RPMI8226 (cell line): ENCODE measurements around the gene MAP4K4.

ENCODE experiments used
- DNase-seq: peaks from one replicate; pipeline ENCODE4 v3.0.0-alpha.2; 2015

The MAP4K4 gene

DNA sequence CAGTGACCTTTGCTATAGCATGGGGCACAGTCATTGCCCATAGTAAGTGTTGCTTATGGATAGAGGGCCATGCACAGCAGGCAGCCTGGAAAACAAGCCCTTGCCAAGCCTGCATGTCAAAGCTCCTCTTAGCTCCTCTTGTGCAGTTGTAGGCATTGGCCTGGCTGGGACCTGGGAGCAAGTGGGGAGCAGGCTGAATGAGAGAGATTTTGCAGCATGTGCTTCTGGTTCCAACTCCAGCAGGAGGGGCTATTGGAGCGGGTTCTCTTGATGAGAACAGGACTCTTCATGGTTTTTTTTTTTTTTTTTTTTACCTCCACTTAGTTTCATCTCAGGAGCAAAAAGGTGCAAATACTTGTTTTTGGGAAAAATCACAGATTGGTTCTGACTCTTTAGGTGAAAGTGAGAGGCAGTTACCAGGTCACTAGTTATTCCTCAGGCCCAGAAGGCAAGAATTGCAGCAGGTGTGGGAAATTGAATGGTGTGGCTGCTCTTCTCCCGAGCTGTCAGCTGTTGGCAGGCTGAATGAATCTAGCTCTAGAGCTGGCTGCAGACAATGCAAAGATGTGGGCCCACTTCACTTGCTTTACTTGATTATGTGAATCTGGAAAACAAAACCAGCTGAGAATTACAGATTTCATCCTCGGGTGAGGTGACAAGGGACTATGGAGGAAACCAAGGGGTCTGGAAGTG is 95.9 kb downstream of the MAP4K4 start:
- DNase-seq = no peak

DNA sequence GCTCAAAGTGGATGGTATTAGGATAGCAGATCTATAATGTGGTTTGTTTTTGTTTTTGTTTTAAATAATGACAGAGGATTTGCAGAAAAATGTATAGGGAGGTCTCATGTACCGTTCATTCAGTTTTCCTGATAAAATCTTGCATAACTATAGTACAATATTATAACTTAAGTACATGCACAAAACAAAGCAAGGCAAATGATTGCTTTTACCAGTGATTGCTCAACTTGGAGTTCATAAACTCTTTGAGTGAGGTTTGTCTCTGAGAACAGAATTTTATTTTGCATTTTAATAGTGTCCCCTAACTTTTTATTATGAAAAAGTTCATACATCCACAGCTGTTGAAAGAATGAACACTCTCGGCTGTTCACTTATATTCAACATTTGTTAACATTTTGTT is 96.6 kb downstream of the MAP4K4 start:
- no peak for DNase-seq

DNA sequence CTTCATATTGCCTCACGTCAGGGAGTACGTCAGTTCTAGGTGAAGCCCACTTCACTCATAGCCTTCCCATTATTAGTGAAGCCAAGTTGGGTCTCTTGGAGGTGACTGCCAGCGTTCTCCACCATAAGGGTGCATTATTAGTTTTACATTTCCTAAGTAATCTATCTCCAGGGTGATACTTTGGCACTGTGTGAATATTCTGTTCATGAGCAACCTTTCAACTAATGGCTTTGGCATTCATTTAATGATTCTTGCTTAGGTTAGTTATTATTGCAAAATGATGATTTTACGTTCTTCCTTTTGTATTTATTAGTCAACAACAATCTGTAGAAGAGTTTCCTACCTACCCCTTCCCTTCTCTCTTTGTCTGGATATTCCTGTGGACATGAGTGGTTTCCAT is 97.5 kb downstream of the MAP4K4 start:
- no peak for DNase-seq

DNA sequence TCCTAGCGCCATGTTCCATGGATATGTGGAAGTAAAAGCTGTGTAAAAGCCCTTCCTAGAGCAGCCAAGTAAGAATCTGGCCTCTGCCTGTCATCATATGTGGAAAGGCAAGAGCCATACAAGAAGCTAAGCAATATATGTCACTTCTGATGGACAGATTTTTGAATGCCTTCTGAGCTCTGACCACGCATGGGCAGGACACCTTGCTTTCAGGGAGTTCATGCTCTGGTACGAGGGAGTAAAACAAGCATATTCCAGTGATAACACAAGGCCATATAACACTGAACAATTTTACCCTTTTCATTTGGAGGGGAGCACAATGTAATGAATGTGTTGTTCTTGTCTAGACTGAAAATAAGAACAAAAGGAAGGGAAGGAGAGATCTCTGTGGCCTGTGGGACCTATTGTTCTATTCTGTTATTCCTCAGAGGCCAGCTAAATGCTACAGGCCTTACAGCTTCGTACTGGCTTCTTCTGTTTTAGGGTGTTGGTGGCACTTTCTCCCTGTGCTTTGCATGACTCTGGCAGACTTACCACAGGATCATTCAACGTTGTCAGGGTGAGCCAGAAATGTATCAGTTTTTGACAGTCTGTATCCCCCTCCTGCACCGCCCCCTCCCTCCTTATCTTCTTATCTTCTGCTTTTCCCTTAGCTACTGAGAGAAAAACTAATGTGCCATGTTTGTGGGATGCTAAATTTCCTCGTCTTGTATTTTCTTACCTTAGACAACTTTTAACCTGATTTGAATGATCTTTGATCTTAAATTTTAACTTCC is 99.5 kb downstream of the MAP4K4 start:
- no peak for DNase-seq

DNA sequence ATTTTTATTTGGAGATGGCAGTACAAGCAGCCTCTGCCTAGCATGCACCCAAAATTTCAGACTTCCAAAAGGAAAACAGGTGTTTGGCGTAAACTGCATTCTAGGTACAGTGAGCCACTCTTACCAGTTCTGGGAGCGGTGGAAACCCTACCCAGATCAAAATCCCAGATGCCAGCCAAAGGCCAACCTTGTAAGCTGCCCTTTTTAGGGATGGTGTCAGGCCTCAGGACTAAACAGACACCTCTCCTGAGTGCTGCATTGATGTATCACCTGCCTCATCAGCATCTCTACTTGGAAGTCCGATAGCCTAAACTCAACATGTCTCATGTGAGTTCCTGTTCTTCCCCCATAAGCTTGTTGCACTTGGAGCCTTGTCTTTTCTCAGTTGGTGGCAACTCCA is 104.0 kb downstream of the MAP4K4 start:
- DNase-seq = no peak

DNA sequence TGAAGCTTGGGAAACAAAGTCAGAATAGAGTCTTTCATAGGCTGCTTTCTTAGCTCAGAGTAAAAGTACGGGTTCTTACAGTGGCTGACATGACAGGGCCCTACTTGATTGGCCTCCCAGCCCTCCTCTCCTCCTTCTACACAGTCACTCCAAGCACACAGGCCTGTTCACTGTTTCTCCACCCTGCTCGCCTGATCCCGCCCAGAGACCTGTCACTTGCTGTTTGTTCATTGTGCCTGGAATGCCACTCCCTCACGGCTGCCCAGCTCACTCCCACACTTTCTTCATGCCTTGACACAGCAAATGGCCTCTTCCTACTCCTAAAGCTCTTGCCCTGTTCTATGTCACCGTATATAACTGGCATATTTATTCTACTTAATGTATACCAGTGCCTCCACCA is 104.8 kb downstream of the MAP4K4 start:
- no peak for DNase-seq

DNA sequence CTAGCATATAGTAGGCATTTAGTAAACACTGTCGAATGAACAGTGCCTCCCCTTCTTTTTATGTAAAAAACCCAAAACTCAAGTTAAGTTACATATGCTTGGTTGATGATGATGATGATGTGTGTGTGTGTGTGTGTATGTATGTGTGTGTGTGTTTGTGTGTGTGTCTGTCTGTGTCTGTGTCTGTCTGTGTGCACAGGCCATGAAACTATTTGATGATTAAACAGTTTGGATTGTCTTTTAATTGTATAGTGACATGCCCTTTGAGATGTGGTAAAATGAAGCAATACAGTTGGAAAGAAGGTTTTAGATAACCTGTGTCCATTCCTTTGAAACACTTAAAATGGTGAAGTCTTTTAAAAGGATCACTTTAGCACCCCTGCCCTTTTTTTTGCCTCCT is 105.6 kb downstream of the MAP4K4 start:
- no peak for DNase-seq

DNA sequence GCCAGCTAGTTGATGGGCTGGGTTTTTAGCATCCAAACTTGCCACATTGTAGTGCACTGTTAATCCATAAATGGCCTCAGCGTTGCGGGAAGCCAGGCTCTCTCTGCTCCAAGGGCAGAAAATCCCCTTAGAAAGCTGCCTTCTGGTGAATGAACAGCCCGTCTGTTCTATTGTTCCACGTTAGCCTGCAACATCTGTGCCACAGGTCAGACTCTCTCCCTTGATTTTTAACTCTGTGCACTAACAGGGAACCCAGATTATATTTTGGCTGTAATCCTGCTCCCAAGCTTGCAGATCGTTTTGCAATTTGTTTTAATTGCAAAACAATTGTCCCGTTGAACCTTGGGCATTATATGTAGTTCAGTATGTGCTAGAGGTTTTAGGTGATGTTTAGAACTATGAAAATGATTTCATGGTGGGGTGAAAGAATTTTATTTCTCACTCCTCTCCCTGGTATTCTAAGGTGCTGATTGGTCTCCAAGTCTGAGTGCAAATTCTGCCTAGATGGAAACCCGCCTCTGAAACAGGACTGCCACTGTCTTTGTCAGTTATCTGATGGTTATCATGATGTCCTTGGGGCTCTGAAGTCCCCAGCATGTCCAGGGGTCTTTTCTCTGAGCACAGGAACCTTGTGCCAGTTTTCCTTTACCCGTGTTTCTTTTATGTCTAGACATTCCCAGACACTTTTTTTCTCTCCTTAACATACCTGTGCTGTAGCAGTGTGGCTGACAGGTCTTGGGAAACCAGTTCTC is 106.6 kb downstream of the MAP4K4 start:
- no peak for DNase-seq

DNA sequence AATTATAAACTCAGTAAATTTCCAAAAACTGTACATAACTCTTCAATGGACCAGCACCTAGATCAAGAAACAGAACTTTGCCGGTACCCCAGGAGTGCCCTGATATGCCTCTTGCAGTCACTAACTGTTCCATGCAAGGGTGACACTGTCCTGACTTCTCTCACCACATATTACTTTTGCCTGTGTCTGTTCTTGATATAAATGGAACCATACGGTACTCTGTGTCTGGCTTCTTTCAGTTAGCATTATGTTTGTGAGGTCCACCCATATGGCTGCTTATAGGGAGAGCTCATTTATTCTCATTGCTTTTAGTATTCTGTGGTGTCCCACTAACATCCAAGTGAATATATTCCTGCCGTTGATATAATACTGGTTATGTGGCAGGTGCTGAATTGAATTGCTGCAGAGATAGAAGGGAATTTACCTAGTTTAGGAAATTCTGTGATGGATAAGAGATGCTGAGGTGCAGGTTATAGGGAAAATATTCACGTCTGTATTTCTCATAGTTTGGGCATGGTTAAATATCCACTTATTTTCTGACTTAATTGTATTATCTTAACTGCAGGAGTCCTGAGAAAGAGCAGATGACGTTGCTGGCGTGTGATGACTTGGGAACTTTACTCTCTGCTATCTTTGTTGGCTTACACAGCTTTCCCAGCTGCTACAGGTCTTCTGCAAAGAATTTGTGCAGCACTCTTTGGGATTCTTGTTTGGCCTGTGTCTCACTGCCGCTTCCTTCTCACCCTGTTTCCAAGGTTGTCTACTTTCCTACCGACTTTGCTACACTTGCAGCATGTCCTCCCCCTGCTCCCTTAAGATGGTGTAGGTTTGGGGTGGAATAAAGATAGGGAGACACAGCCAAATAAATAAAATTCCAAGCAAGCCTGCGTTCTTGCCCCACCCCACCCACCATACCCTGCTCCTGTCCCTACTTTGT is 107.9 kb downstream of the MAP4K4 start:
- no peak for DNase-seq

DNA sequence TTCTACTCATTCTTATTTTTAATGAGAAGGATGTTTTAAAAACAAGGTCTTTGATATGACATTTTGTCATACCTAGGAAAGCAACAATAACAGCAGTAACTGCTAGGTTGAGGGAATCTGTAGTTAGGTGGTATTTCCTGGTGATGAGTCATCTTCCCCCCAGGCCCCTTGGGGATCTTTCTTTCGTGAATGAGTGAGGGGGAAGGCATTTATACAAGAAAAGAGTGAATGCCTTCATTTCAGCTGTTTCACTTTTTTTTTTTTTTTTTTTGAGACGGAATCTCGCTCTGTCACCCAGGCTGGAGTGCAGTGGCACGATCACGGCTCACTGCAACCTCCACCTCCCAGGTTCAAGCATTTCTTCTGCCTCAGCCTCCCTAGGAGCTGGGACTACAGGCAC is 108.6 kb downstream of the MAP4K4 start:
- DNase-seq = no peak

DNA sequence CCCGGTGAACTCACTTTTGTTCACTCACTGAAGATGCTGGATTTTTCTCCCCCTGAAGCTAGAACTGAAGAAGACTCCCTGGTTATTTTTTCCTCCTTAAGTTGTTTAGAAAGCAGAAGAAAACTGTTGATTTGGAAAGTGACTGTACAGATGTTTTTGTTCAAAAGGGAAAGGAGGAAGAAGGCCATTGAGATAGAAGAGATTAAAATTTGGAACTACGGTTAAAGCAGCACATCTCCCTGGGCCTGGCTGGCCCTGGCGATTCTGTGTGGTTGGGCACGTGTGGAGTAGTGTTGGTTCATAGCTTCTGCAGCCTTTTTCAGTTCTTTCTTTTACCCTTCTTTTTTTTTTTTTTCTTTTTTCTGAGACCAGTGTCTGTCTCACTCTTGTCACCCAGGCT is 109.2 kb downstream of the MAP4K4 start:
- DNase-seq = no peak

DNA sequence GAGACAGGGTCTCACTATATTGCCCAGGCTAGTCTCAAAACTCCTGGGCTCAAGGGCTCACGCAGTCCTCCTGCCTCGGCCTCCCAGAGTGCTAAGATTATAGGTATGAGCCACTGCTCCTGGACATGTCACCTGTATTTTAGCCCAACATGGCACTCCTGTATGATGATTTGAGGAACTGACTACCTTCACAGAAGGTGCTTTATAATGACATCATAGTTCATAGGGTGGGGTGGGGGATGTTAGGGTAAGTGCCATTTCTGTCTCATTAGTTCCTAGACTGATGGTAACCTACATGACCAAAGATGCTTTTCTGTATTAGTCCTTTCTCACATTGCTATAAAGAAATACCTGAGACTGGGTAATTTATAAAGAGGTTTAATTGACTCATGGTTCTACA is 109.7 kb downstream of the MAP4K4 start:
- DNase-seq = no peak

DNA sequence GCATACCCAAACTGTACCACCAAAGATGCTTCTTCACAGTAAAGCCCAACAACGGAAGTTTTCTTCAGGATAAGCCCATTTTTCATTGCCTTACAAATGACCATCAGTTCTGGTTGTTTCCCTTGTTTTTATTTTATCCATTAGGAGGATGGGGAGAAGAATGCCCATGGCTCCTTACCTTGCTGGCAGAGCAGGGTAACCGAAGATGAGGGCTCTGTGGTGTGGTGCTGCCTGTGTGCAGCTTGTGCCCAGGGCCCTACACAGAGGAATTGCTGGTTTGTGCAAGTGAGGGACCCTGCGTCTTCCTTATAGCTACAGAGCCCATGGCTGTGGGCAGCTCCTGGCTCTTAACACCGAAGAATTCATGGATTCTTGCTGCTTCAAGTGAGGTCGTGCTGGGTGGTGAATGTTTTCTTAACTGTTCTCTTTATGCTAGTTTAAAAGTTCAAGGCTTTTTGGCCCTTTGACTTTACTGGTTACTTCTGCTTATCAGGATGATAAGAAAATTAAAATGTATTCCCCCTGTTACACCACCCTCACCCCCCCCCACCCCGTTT is 110.6 kb downstream of the MAP4K4 start:
- DNase-seq = no peak

DNA sequence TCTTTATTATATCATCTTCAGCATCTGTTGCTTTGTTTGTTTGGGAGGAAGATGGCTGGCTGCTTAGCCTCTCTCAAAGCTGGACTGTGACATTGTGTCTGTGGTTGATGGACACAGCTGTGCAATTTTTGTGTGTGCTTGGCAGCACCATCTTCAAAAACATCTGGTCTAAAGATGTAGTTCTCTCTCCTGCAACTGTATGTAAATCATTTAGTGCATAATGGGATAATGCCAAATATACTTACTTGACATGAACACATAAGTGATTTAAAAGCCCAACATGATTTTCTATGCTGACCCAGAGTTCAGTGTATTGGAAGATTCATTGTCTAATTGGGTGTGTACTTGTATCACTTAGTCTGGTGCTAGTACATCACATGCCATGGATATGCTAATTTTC is 112.2 kb downstream of the MAP4K4 start:
- no peak for DNase-seq

DNA sequence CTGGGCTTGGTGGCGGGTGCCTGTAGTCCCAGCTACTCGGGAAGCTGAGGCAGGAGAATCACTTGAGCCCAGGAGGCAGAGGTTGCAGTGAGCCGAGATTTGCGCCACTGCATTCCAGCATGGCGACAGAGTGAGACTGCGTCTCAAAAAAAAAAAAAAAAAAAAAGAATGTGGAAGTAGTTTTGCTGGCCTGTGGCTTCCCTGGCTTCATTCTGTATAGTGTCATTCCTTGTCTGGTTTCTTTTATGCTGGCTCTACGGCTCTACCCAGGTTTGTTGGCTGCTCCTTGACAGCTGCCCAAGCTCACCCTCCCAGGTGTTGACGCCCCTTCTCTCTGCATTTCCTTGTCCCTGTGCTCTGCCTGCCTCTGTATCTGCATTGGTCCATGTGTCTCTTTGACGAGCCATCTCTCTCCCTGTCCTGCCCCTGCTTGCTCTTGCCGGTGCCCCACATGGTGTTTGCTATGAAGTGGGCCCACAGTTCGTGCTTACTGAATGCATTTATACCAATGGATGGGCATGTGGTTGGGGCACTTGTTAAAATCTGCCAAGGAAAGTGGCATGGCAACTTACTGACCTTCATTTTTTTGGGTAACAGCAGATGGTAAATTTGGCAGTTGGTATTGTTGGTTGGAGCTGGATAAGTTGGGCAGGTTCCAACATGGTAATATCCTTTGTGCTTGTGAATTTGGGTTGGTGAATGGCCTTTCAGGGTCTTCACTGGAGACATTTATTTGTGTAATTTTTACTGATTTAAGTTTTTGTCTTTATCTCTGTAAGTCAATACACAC is 113.9 kb downstream of the MAP4K4 start:
- DNase-seq = no peak

DNA sequence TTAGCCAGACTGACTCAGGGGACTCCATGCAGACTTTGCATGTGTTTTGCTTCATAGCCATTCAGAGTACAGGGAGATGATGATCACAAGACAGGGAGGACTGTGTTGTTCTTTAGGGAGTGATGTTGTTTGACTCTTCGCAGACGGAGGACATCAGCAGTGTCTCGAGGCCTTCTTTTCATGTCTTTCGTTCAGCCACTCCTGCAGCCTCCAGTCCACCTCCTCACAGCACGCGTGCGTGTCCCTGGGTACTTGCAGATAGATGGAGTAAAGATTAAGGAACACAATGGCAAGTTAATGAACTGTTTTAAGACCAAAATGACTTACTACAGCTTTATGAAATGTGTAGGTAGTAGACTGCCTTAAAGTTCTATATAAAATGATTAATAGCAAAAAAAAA is 114.7 kb downstream of the MAP4K4 start:
- DNase-seq = no peak

DNA sequence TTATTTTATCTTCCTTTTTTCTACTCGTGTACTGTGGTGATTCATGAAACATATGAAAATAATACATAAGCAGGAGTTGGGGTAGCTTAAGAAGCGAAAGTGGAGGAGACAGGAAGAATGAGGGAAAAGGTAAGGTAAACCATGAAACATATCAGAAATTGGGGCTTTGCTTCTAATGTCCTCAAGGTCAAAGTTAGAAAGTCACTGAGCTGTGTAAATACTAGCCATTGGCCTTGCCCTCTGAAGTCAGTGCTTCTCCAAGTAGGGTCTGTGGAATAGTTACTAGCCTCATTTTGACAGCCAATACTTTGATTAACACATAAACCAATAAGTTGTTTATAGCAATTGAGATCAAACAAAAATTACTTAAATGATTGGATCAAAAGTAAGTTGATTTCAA is 117.2 kb downstream of the MAP4K4 start:
- DNase-seq = no peak

DNA sequence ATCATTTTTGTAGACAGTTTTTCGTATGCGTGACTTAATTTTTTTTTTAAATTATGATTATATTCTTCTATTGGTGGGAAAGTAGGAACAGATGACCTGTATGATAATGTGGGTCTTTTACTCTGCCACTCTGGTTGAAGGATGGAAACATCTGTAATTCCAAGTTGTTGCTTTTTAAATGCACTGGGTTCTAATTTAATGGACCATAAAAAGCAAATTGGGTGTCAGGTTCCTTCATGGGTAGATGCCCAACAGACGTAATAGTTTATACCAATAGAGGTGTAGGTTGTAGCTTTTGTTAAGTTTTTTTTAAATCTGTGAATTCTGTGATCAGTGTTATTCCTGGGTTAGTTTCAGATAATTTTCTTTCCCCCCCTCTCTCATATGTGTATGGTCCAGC is 117.6 kb downstream of the MAP4K4 start:
- DNase-seq = no peak

DNA sequence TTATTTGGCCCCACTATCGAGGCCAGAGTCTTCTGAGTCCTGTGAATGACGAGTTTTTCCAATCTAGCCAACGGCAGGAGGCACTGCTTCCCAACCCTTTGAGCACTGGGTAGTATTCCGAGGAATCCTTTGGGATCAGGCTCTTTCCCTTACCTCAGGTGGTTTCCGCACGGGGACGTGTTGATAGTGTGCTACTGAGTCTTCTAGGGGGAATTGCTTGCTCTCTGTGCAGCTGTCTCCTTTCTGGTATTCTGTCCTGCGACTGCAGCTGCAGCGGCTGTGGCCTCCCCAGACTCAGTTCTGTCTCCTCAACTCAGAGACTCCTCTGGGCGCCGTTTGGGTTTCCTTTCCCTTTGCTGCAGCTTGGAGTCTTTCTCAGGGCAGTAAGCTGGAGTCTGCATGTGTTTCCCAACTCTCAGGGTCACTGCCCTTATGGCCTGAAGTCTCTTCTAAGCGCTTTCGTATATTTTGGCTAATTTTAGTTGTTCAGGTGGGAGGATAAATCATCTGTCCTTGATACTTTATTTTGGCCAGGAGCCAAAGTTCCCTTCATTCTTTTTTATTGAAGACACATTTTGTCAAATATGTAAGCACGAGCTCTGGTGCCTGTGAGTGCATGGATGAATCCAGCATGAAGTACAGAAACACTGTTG is 118.4 kb downstream of the MAP4K4 start:
- DNase-seq = no peak

DNA sequence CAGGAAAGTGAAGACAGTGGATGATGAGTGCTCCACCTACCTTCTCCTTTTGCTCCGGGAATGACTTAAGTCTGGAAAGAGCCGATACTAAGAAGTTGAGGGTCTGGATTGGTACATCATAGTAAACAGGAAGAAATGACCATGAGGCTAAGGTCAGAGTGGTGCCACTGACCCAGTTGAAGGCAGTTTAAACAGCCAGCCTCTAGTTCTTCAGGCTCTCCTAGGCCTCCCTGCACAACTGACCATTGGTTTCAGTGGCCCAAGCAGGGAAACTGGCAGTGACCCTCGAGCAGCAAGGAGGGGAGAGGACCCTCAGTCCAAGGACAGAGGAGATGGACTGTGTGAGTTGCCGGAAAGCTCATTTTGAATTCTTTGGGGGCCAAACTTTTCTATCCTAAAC is 119.1 kb downstream of the MAP4K4 start:
- no peak for DNase-seq

DNA sequence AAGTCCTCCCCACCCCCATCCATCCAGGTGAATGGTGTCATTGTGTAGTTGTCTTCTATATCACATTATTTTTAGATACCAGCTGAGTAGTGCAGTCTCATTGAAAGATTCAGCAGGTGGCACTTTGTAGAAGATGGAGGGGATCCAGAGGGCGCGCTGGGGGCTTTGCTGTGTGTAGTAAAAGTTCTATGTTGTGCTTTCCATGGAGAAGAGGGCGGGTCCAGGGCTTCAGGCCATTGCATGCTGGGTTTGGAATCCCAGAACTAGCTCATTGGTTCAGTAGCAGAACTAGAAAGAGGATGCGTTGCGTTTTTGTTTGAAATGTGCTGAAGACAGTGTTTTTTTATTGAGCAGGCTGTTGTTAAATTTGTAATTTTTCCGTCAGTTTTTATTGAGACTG is 120.0 kb downstream of the MAP4K4 start:
- no peak for DNase-seq
